HFFc6 (cell line): Measurements from ENCODE around the gene PAMR1. TPM values are rescaled to one million over a fixed set of nuclear protein-coding genes. Genes with fewer than 3 reads are reported as not detected.

Experiments used
- DNase-seq: peaks from one replicate; pipeline ENCODE4 v3.0.0-alpha.2; 2018
- H3K27ac Mint-ChIP-seq: 2 replicates; pipeline ENCODE4 v1.8.0; 2020; ENCODE audit warnings: mild to moderate bottlenecking, mixed read lengths
- H3K27me3 Mint-ChIP-seq: 2 replicates; pipeline ENCODE4 v1.8.0; 2021; ENCODE audit warnings: mild to moderate bottlenecking, moderate library complexity, mixed read lengths; ENCODE audit not compliant: insufficient read depth
- H3K36me3 Mint-ChIP-seq: 2 replicates; pipeline ENCODE4 v1.8.0; 2021; ENCODE audit warnings: low read depth, mixed read lengths
- H3K4me1 Mint-ChIP-seq: 2 replicates; pipeline ENCODE4 v1.8.0; 2020; ENCODE audit warnings: low read depth, mixed read lengths
- H3K4me3 Mint-ChIP-seq: 2 replicates; pipeline ENCODE4 v1.8.0; 2020; ENCODE audit warnings: mild to moderate bottlenecking, moderate library complexity, mixed read lengths
- H3K9me3 Mint-ChIP-seq: 2 replicates; pipeline ENCODE4 v1.8.0; 2020; ENCODE audit warnings: mild to moderate bottlenecking, mixed read lengths
- total RNA-seq, 6 experiments: library from RNA; stranded (reverse); fragmentation: NEBNext Ultra II Directional; extraction: Animal tissue kit (Norgen Biotek cat#: 25700); gene quantifications; 2 replicates in 1 of 6; 3 replicates in 5 of 6; pipeline ENCODE4 v1.2.3, GENCODE V29; 2021
- TF ChIP-seq, protein P1 (sequence below): fragments of 200-600 bp; sonication (generic); IDR thresholded peaks from 2 replicates; pipeline ENCODE4 v1.5.0; 2021; ENCODE audit warnings: antibody characterized with exemption, mild to moderate bottlenecking

PAMR1 gene
- total RNA-seq, 6 experiments from 2014 or later, result 151 to 209 (median 191) TPM

DNA sequence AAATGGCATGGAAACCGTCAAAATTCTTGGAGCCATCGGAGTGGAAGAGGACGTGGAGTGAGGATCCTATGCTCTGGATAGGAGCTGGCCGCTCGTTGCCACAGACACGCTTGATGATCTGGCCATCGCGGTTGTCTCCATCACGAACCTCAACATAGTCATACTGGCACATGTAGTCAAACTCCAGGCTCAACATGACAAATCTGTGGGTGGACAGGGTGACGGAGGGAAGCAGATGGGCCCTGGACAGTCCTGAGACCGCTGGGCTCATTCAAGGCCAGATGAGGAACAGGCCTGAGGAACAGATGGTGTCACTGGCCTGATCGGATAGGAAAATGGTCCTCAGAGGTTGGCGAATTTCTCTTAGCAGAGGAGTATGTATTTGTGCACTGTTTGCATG lies 54.8 kb downstream of the PAMR1 start:
- H3K9me3 Mint-ChIP-seq, result no peaks in the 10 kb centered on the region
- no peak overlapping the region for H3K4me3 Mint-ChIP-seq
- DNase-seq, result no peak
- TF ChIP-seq, protein P1, sequence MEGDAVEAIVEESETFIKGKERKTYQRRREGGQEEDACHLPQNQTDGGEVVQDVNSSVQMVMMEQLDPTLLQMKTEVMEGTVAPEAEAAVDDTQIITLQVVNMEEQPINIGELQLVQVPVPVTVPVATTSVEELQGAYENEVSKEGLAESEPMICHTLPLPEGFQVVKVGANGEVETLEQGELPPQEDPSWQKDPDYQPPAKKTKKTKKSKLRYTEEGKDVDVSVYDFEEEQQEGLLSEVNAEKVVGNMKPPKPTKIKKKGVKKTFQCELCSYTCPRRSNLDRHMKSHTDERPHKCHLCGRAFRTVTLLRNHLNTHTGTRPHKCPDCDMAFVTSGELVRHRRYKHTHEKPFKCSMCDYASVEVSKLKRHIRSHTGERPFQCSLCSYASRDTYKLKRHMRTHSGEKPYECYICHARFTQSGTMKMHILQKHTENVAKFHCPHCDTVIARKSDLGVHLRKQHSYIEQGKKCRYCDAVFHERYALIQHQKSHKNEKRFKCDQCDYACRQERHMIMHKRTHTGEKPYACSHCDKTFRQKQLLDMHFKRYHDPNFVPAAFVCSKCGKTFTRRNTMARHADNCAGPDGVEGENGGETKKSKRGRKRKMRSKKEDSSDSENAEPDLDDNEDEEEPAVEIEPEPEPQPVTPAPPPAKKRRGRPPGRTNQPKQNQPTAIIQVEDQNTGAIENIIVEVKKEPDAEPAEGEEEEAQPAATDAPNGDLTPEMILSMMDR, result no peak
- peaks cover 32% of the 10 kb centered on the region for H3K4me1 Mint-ChIP-seq
- H3K27ac Mint-ChIP-seq, result no peak overlapping the region
- no peaks in the 10 kb centered on the region; the same call in 1 of the 2 replicates for H3K27me3 Mint-ChIP-seq
- H3K36me3 Mint-ChIP-seq, result peaks cover 74% of the 10 kb centered on the region

DNA sequence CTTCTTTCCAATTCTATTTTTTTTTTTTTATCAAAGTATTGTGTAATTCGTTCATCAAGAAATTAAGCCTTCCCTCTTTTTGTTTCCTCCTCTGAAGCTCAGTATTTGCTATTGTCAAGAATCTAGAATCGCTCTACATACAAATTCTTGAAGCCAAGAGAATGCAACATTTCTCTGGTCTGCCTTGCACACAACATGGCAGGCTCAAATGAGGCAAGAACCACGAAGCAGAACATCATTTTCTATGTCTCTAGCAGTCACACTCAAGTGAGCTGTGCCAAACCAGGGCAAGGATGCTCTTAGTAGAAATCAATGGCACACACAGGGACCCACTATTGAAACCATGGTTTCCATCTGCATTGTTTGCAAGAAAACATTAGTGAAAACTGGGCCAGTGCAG lies 59.4 kb downstream of the PAMR1 start:
- DNase-seq, result no peak
- H3K27me3 Mint-ChIP-seq, result no peaks in the 10 kb centered on the region; the same call in 1 of the 2 replicates
- H3K36me3 Mint-ChIP-seq, result peaks cover 58% of the 10 kb centered on the region
- H3K9me3 Mint-ChIP-seq, result no peaks in the 10 kb centered on the region
- peaks cover 45% of the 10 kb centered on the region for H3K4me1 Mint-ChIP-seq
- no peak overlapping the region for H3K27ac Mint-ChIP-seq
- H3K4me3 Mint-ChIP-seq, result no peak overlapping the region
- TF ChIP-seq, protein P1, result no peak

DNA sequence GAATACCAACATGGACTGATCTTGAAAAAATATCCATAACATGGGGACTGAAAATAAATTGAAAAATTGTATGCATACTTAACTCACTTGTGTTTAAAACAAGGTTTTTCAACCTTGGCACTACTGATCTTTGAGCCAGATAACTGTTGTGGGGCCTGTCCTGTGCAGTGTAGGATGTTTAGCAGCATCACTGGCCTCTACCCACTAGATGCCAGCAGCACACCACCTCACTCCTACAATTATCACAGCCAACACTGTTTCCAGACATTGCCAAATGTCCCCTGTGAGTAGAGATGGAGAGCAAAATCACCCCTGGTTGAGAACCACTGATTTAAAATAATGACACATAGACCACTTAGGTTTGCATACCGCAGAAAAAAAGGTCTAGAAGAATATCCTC lies 61.1 kb downstream of the PAMR1 start:
- TF ChIP-seq, protein P1, result peak; percentile 61; the same call in 1 of the 2 replicates
- Mint-ChIP-seq H3K27ac (peak overlapping the region; percentile 14; the same call in 1 of the 2 replicates), H3K36me3 (peaks cover 64% of the 10 kb centered on the region)

DNA sequence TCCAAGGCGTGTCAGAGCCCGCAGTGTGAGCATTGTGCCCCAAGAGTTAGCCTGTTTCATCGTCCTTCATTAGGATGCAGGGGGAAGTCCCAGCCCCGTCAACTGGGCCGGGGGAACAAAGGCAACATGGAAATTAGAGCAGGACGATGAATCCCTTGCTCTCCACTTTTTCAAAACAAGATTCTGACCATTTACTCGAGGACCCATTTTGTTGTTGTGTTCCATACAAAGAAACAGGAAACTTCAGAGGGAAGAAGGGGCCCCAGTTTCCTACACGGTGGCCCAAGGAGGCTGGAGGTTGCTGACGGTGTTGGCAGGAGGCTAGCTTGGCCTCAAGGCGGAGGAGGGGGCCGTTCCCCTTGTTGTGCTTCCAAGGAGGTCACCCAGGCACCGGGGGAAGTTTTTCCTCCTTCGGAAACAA lies 62.1 kb downstream of the PAMR1 start:
- Mint-ChIP-seq H3K27me3 (no peaks in the 10 kb centered on the region; the same call in 1 of the 2 replicates), H3K4me1 (peaks cover 46% of the 10 kb centered on the region), H3K4me3 (no peak overlapping the region), H3K9me3 (no peaks in the 10 kb centered on the region), H3K36me3 (peaks cover 61% of the 10 kb centered on the region), H3K27ac (no peak overlapping the region)
- TF ChIP-seq, protein P1, result no peak
- no peak for DNase-seq

More for the DNA sequence above, 61.1 kb downstream of the PAMR1 start:
- no peak for DNase-seq
- H3K27me3 Mint-ChIP-seq, result no peaks in the 10 kb centered on the region; the same call in 1 of the 2 replicates
- H3K4me1 Mint-ChIP-seq, result peaks cover 46% of the 10 kb centered on the region
- H3K4me3 Mint-ChIP-seq, result no peak overlapping the region
- H3K9me3 Mint-ChIP-seq, result no peaks in the 10 kb centered on the region

DNA sequence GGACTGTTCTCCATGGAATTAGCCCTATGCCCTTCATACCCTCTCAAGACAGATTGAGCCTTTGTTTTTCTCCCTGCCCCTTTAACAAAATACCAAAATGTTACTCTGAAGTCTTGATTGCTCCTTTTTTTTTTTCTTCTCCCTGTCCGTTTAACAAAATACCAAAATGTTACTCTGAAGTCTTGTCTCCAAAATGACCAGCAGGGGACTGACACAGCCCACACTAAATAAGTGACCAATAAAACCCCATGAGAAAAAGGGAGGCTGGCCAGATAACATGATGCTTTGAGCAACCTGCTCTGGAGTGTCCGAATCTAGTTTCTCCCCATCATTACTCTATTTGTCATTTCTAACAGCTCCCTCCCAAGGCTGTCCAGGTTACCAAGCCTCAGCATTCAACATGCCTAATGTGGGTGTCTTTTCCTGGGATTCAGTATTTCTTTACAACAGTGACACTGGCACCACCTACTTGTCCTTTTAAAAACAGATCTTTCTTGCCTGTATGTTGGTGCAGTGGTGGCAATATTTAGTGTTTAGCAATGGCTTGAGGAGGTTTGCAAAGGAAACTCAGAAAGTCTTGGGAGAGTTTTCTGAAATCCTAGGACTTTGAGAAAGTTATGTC lies 63.4 kb downstream of the PAMR1 start:
- Mint-ChIP-seq H3K27me3 (no peaks in the 10 kb centered on the region; the same call in 1 of the 2 replicates), H3K4me1 (peaks cover 33% of the 10 kb centered on the region), H3K36me3 (peaks cover 48% of the 10 kb centered on the region), H3K9me3 (no peaks in the 10 kb centered on the region), H3K27ac (no peak overlapping the region), H3K4me3 (no peak overlapping the region)
- TF ChIP-seq, protein P1, result peak; percentile 57
- no peak for DNase-seq
